ENCODE results near the gene FLNB. TPM values are rescaled to one million over a fixed set of nuclear protein-coding genes. Genes with fewer than 3 reads are reported as not detected.

The FLNB gene
- polyA plus RNA-seq, 1 donor from 2014 or later = 10.3 TPM

- Histone ChIP-seq H3K9me3 (ENCODE audit: low read length) (no peaks in the 10 kb centered on the region), H3K79me2 (replicated peaks; ENCODE audit: insufficient read depth, low read length) (no peaks in the 10 kb centered on the region)
Observed at GRCh38 chr3:58084166-58084565, 75.9 kb downstream of the FLNB start.

GRCh38 chr3:58084788-58085543 is 76.7 kb downstream of the FLNB start:
- Histone ChIP-seq H3K27me3 (ENCODE audit: insufficient read depth, low read depth, low read length) (no peaks in the 10 kb centered on the region), H3K79me2 (replicated peaks; ENCODE audit: insufficient read depth, low read length) (no peaks in the 10 kb centered on the region), H3K9me2 (ENCODE audit: insufficient read depth, low read length) (no peaks in the 10 kb centered on the region), H3K9ac (ENCODE audit: low read length) (no peak overlapping the region), H4K20me1 (ENCODE audit: insufficient read depth) (no peaks in the 10 kb centered on the region), H3K4me3 (ENCODE audit: low read length) (no peak overlapping the region), H3K36me3 (ENCODE audit: insufficient read depth, low read length) (no peaks in the 10 kb centered on the region), H3K27ac (ENCODE audit: low read length) (no peak overlapping the region), H3K9me3 (ENCODE audit: low read length) (no peaks in the 10 kb centered on the region), H3K4me2 (ENCODE audit: low read length) (no peak overlapping the region), H3F3A (ENCODE audit: insufficient read depth, low read length, poor library complexity, severe bottlenecking) (no peaks in the 10 kb centered on the region), H2AFZ (ENCODE audit: low read depth, low read length) (no peak overlapping the region)
- TF ChIP-seq EZH2 (IDR thresholded peaks at IDR 0.05; ENCODE audit: borderline replicate concordance, insufficient read depth, low read length, poor library complexity, severe bottlenecking) = no peak
- no peak for TF ChIP-seq MXI1 (conservative IDR thresholded peaks at IDR 0.05; ENCODE audit: poor library complexity, severe bottlenecking)
- no peak for TF ChIP-seq RAD21 (conservative IDR thresholded peaks at IDR 0.05)

More at GRCh38 chr3:58084166-58084565, 75.9 kb downstream of the FLNB start:
- no peak overlapping the region for H3K9ac ChIP-seq (ENCODE audit: low read length)
- no peak overlapping the region for H2AFZ ChIP-seq (ENCODE audit: low read depth, low read length)
- TF ChIP-seq CTCF (IDR thresholded peaks at IDR 0.05; ENCODE audit: poor library complexity, severe bottlenecking) (no peak), RAD21 (conservative IDR thresholded peaks at IDR 0.05) (no peak), EP300 (conservative IDR thresholded peaks at IDR 0.05; ENCODE audit: poor library complexity, severe bottlenecking) (no peak), TAF1 (IDR thresholded peaks at IDR 0.05; ENCODE audit: low read depth) (no peak), MXI1 (conservative IDR thresholded peaks at IDR 0.05; ENCODE audit: poor library complexity, severe bottlenecking) (no peak), REST (IDR thresholded peaks at IDR 0.05; ENCODE audit: borderline replicate concordance) (no peak), EZH2 (IDR thresholded peaks at IDR 0.05; ENCODE audit: borderline replicate concordance, insufficient read depth, low read length, poor library complexity, severe bottlenecking) (no peak), SMC3 (conservative IDR thresholded peaks at IDR 0.05; ENCODE audit: poor library complexity) (no peak), POLR2AphosphoS5 (IDR thresholded peaks at IDR 0.05) (no peak)
- no peaks in the 10 kb centered on the region for H3K9me2 ChIP-seq (ENCODE audit: insufficient read depth, low read length)
- no peak overlapping the region for H3K27ac ChIP-seq (ENCODE audit: low read length)
- no peak overlapping the region for H3K4me3 ChIP-seq (ENCODE audit: low read length)
- H3K36me3 ChIP-seq (ENCODE audit: insufficient read depth, low read length) = no peaks in the 10 kb centered on the region
- no peaks in the 10 kb centered on the region for H3F3A ChIP-seq (ENCODE audit: insufficient read depth, low read length, poor library complexity, severe bottlenecking)
- H3K27me3 ChIP-seq (ENCODE audit: insufficient read depth, low read depth, low read length) = no peaks in the 10 kb centered on the region
- H3K4me2 ChIP-seq (ENCODE audit: low read length) = no peak overlapping the region
- no peaks in the 10 kb centered on the region for H4K20me1 ChIP-seq (ENCODE audit: insufficient read depth)
